ENCODE data around the gene NFATC1.

NFATC1 gene

GRCh38 chr18:79552696-79553095, 157.0 kb downstream of the NFATC1 start:
- no peak for DNase-seq (ENCODE audit: low read depth)
- TF ChIP-seq CTCF (IDR thresholded peaks at IDR 0.05; ENCODE audit: low read depth, low read length, missing control alignments) = no peak
- in situ Hi-C loops (cut with HindIII; ENCODE audit: low sequenced_read_pairs) = no loop called here

GRCh38 chr18:79553154-79553553, 157.4 kb downstream of the NFATC1 start:
- no peak for TF ChIP-seq CTCF (IDR thresholded peaks at IDR 0.05; ENCODE audit: low read depth, low read length, missing control alignments)
- no peak for DNase-seq (ENCODE audit: low read depth)
- in situ Hi-C loops (cut with HindIII; ENCODE audit: low sequenced_read_pairs) = no loop called here
- H3K4me3 ChIP-seq (ENCODE audit: low read depth, low read length) = no peak overlapping the region

More at GRCh38 chr18:79552696-79553095, 157.0 kb downstream of the NFATC1 start:
- no peak overlapping the region for H3K4me3 ChIP-seq (ENCODE audit: low read depth, low read length)

GRCh38 chr18:79553696-79554095, 158.0 kb downstream of the NFATC1 start:
- no peak for DNase-seq (ENCODE audit: low read depth)
- TF ChIP-seq CTCF (IDR thresholded peaks at IDR 0.05; ENCODE audit: low read depth, low read length, missing control alignments) = no peak
- H3K4me3 ChIP-seq (ENCODE audit: low read depth, low read length) = no peak overlapping the region
- in situ Hi-C loops (cut with HindIII; ENCODE audit: low sequenced_read_pairs) = no loop called here

- no peak for TF ChIP-seq CTCF (IDR thresholded peaks at IDR 0.05; ENCODE audit: low read depth, low read length, missing control alignments)
- in situ Hi-C loops (cut with HindIII; ENCODE audit: low sequenced_read_pairs) = no loop called here
- no peak for DNase-seq (ENCODE audit: low read depth)
- no peak overlapping the region for H3K4me3 ChIP-seq (ENCODE audit: low read depth, low read length)
These were observed 158.6 kb downstream of the NFATC1 start for GRCh38 chr18:79554321-79554720.

- no peak overlapping the region for H3K4me3 ChIP-seq (ENCODE audit: low read depth, low read length)
- no peak for TF ChIP-seq CTCF (IDR thresholded peaks at IDR 0.05; ENCODE audit: low read depth, low read length, missing control alignments)
- DNase-seq (ENCODE audit: low read depth) = no peak
- in situ Hi-C loops (cut with HindIII; ENCODE audit: low sequenced_read_pairs) = loop anchor here (5.0 kb wide), 1 partner anchor 72 kb away; no protein-coding TSS in a partner anchor
These were observed 159.4 kb downstream of the NFATC1 start for GRCh38 chr18:79554945-79555645.

- no peak overlapping the region for H3K4me3 ChIP-seq (ENCODE audit: low read depth, low read length)
- no peak for TF ChIP-seq CTCF (IDR thresholded peaks at IDR 0.05; ENCODE audit: low read depth, low read length, missing control alignments)
- in situ Hi-C loops (cut with HindIII; ENCODE audit: low sequenced_read_pairs) = loop anchor here (5.0 kb wide), 1 partner anchor 71 kb away; no protein-coding TSS in a partner anchor
- no peak for DNase-seq (ENCODE audit: low read depth)
These were observed 160.2 kb downstream of the NFATC1 start for GRCh38 chr18:79555885-79556284.

All from astrocyte of the cerebellum (primary cell).